Epithelial cell of proximal tubule (primary cell): ENCODE data around the gene LY6G5C. TPM values are rescaled to one million over a fixed set of nuclear protein-coding genes. Genes with fewer than 3 reads are reported as not detected.

ENCODE experiments used
- DNase-seq: peaks from one replicate; pipeline ENCODE4 v3.0.0-alpha.2; 2011; ENCODE audit warnings: low read depth
- H3K4me3 ChIP-seq: 2 replicates; pipeline ENCODE4 v1.5.1; 2011; ENCODE audit warnings: low read depth, mild to moderate bottlenecking, low read length
- total RNA-seq: library from RNA; depleted of rRNA; stranded (reverse); fragments of >200 nt; gene quantifications from 2 replicates; pipeline ENCODE4 v1.2.3, GENCODE V29; 2015
- TF ChIP-seq, protein P1 (sequence below): conservative IDR thresholded peaks from 2 replicates; pipeline ENCODE4 v1.5.1; 2012; ENCODE audit warnings: low read depth, mild to moderate bottlenecking, low read length

LY6G5C gene, protein sequence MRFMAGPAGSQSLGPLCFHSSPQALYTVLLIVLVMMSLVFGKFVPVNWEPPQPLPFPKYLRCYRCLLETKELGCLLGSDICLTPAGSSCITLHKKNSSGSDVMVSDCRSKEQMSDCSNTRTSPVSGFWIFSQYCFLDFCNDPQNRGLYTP
- 0.94 and 1.1 TPM in 2 replicates for total RNA-seq

DNA sequence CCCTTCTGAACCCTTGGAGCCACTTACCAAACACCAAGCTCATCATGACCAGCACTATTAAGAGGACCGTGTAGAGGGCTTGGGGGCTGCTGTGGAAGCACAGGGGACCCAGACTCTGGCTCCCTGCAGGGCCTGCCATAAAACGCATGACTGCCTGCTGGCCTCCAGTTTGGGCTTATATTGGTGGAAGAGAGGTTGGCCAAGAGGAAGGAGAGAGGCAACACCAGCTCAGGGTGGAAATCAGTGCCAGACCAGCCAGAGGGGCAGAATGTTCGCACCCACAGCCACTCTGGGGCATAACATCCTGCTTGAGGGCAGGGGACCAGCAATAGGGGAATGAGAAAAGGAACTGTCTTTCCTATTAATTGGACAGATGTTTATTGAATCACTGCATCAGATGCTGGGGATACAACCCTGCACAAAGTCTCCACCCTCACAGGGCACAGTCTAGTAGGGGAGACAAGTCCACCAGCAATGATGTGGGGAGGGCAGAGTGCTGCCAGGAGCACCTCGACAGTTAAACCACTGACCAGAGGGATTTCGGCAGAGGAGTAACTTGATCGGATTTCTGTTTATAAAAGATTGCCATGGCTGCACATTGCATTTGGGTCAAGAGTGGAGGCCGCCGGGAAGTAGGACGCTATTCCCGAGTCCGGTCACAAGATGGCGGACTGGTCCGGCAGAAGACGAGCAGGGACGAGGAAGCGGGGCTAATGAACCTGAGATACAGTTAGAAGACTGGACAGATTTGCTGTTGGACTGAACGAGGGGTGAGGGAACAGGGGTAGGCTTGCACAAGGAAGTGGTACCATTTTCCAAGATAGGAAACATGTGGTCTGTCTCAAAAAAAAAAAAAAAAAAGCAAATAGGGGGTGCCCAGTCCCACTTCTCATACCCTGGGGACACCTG, at the start of gene LY6G5C:
LY6G5C (minus strand) TSS at position 842 of the 909 bp plus-strand sequence; CDS start at position 148, 694 bp downstream.
- TF ChIP-seq, protein P1, sequence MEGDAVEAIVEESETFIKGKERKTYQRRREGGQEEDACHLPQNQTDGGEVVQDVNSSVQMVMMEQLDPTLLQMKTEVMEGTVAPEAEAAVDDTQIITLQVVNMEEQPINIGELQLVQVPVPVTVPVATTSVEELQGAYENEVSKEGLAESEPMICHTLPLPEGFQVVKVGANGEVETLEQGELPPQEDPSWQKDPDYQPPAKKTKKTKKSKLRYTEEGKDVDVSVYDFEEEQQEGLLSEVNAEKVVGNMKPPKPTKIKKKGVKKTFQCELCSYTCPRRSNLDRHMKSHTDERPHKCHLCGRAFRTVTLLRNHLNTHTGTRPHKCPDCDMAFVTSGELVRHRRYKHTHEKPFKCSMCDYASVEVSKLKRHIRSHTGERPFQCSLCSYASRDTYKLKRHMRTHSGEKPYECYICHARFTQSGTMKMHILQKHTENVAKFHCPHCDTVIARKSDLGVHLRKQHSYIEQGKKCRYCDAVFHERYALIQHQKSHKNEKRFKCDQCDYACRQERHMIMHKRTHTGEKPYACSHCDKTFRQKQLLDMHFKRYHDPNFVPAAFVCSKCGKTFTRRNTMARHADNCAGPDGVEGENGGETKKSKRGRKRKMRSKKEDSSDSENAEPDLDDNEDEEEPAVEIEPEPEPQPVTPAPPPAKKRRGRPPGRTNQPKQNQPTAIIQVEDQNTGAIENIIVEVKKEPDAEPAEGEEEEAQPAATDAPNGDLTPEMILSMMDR = peak; percentile 59
- peak; percentile 66 for DNase-seq

DNA sequence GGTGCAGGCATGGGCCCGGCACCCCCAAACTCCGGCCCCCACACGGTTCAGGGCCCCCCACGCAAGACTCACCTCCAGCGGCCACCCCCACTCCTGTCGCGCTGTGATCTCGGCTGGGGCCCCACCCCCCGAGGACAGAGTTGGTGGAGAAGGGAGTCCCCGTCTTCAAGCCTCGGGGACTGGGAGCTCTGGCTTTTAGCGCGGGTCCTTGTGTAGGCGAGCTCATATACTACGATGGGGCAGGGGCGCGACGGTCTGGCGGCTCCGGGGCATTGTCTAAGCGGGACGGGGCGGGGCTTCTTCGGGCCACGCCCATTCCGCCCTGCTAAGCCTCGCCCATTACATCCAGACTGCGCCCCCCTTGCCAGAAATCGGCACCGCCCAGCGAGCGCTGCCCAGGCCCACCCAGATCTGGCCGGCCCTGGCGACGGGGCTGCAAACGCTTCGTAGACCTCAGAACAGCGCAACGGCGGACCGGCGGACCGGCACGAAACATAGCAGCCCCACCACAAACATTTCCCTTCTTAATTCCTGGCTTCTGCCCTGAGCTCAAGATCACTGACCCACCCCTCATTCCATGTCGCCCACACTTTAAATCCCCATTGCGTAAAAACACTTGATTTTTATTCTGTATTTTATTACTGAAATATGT, 49.2 kb upstream of the LY6G5C start:
- peak overlapping the region; percentile 69 for H3K4me3 ChIP-seq
- no peak for DNase-seq
- TF ChIP-seq, protein P1 = no peak

More for the DNA sequence above, at the start of gene LY6G5C:
- peak within 1 kb of the TSS; percentile 54 for H3K4me3 ChIP-seq

DNA sequence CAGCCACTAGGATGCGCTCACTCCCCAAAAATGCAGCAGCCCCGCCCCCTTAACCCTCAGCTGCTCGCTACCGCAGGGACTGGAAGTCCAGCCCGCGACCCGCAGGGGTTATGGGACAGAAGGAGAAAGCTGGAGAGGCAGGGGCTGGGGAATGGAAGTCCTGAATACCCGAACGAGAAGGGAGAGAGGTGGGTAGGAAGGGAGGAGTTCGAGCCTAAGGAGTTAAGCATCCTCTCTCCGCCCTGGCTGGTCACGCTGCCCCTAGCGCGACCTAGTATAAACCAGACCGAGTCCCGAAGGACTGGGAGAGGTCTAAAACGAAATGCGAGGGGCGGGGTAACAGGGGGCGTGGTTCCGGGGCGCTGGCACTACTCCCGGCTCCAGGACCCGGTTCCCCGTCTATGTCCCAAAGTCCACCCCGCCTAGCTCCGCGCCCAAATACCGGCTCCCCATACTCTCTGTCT, 48.7 kb upstream of the LY6G5C start:
- peak overlapping the region; percentile 69 for H3K4me3 ChIP-seq
- TF ChIP-seq, protein P1 = no peak
- no peak for DNase-seq

DNA sequence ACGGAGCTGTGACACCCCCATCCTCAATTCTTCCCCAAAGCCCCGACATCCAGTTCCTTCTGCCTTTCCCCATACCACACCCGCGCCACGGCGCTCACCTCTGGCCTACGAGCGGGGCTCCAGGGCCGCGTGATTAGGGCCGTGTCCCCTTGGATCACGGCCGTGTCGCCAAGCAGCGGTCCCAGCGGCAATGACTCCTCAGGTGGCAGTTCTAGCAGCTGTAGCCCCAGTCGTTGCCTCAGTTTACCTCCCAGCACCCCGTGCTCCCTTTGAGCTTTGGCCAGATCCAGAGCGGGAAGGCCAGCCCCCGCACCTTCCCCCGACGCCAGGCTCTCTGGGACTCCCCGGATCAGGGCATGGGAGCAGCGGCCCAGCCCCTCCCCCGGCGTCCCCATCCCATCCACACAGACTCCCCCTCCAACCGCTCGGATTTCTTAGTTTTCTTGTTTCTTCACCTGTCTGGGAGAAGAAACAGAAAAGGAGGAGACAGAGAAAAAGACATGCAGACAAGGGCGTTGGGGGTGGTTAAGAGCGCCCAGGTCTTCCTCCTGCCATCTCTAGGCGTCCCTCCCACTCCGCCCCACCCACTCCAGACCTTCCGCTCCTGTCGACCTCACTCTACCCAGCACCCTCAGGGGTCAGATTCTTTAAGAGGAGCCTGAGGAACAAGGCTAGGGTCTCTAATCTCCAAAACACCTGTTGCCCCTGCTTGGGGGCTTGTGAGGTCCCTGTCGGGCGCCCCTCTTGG, 48.1 kb upstream of the LY6G5C start, which contains the start of gene DDAH2:
DDAH2 (minus strand) TSS at position 533 of the 748 bp plus-strand sequence; CDS start at position 395, 138 bp downstream.
- H3K4me3 ChIP-seq = peak within 1 kb of the TSS; percentile 69
- DNase-seq = no peak
- TF ChIP-seq, protein P1 = peak; percentile 72

DNA sequence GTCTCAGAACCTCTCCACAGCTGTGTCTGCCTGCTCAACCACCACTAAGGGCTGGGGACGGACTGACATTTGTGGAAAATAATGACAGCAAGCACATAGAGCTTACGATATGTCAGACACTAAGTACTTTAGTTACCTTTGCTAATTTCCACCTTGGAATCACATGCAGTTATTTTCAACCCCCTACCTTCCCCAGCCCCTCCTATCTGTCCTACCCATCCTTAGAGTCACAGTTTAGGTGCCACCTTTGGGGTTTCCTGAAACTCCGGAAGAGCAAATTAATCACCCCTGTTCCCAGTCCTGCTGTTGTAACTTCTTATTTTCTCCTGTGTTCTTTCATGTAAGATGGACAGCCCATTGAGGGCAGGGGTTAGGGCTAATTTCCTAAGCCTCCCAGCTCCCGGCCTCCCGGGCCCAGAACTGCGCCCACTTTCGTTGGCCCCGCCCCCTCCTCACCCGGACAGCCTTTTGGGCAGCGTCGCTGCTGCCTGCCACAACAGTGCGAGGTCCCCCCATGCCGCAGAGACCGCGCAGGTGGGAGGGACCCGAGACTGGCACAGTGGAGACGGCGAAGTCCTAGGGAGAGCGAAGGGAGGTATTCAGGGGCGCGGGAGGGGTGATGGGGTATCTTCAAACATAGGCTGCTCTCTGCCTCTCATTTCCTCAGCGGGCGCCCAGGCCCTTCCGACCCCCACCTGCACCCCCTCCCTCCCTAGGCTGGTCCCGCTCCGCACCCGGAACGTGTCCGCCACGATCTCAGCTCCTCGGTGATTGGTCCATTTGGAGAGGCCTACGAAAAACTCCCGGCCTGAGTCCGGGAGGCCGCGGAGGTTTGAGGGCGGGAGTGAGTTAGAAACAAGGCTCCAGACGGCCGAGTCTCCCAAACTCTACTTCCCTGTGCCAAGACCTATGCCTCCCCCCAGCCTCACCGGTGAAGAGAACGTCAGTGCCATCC, 47.1 kb upstream of the LY6G5C start:
- peak overlapping the region; percentile 69 for H3K4me3 ChIP-seq
- no peak for DNase-seq
- TF ChIP-seq, protein P1 = no peak
